ENCODE measurements around the gene DSCAML1. TPM values are rescaled to one million over a fixed set of nuclear protein-coding genes. Genes with fewer than 3 reads are reported as not detected.

The DSCAML1 gene
- total RNA-seq, 6 experiments from 2014 or later = not detected

- H3K4me1 Mint-ChIP-seq (ENCODE audit: low read depth) = no peaks in the 10 kb centered on the region
- H3K36me3 Mint-ChIP-seq (ENCODE audit: low read depth) = no peaks in the 10 kb centered on the region
- no peak overlapping the region for H3K4me3 Mint-ChIP-seq
- no peak for DNase-seq
- H3K27me3 Mint-ChIP-seq (ENCODE audit: insufficient read depth) = peaks cover 55% of the 10 kb centered on the region
- no peak for TF ChIP-seq CTCF (IDR thresholded peaks at IDR 0.05)
- H3K9me3 Mint-ChIP-seq = no peaks in the 10 kb centered on the region
- no peak overlapping the region for H3K27ac Mint-ChIP-seq
These were observed 128.0 kb downstream of the DSCAML1 start for GRCh38 chr11:117669062-117669461.

GRCh38 chr11:117668321-117668751 lies 128.7 kb downstream of the DSCAML1 start:
- Mint-ChIP-seq H3K27ac (no peak overlapping the region), H3K4me3 (no peak overlapping the region), H3K4me1 (ENCODE audit: low read depth) (no peaks in the 10 kb centered on the region), H3K9me3 (no peaks in the 10 kb centered on the region), H3K36me3 (ENCODE audit: low read depth) (no peaks in the 10 kb centered on the region), H3K27me3 (ENCODE audit: insufficient read depth) (peaks cover 52% of the 10 kb centered on the region)
- no peak for DNase-seq
- no peak for TF ChIP-seq CTCF (IDR thresholded peaks at IDR 0.05)

GRCh38 chr11:117664897-117665296 lies 132.1 kb downstream of the DSCAML1 start:
- H3K27me3 Mint-ChIP-seq (ENCODE audit: insufficient read depth) = peaks cover 51% of the 10 kb centered on the region

GRCh38 chr11:117663821-117664220 lies 133.2 kb downstream of the DSCAML1 start:
- no peaks in the 10 kb centered on the region for H3K9me3 Mint-ChIP-seq
- H3K27me3 Mint-ChIP-seq (ENCODE audit: insufficient read depth) = peaks cover 49% of the 10 kb centered on the region
- H3K4me1 Mint-ChIP-seq (ENCODE audit: low read depth) = no peaks in the 10 kb centered on the region
- H3K36me3 Mint-ChIP-seq (ENCODE audit: low read depth) = no peaks in the 10 kb centered on the region
- no peak for TF ChIP-seq CTCF (IDR thresholded peaks at IDR 0.05)
- no peak for DNase-seq
- no peak overlapping the region for H3K4me3 Mint-ChIP-seq
- no peak overlapping the region for H3K27ac Mint-ChIP-seq

More at GRCh38 chr11:117664897-117665296, 132.1 kb downstream of the DSCAML1 start:
- no peak overlapping the region for H3K27ac Mint-ChIP-seq
- no peaks in the 10 kb centered on the region for H3K4me1 Mint-ChIP-seq (ENCODE audit: low read depth)
- no peaks in the 10 kb centered on the region for H3K9me3 Mint-ChIP-seq
- no peak overlapping the region for H3K4me3 Mint-ChIP-seq
- no peak for DNase-seq
- TF ChIP-seq CTCF (IDR thresholded peaks at IDR 0.05) = no peak
- no peaks in the 10 kb centered on the region for H3K36me3 Mint-ChIP-seq (ENCODE audit: low read depth)

- Mint-ChIP-seq H3K9me3 (no peaks in the 10 kb centered on the region), H3K36me3 (ENCODE audit: low read depth) (no peaks in the 10 kb centered on the region), H3K27ac (no peak overlapping the region), H3K4me3 (no peak overlapping the region), H3K4me1 (ENCODE audit: low read depth) (no peaks in the 10 kb centered on the region), H3K27me3 (ENCODE audit: insufficient read depth) (peaks cover 50% of the 10 kb centered on the region)
- no peak for DNase-seq
- no peak for TF ChIP-seq CTCF (IDR thresholded peaks at IDR 0.05)
These were observed 133.6 kb downstream of the DSCAML1 start for GRCh38 chr11:117663414-117663813.
